H1 (cell line): ENCODE results near the gene GATB. TPM values are rescaled to one million over a fixed set of nuclear protein-coding genes. Genes with fewer than 3 reads are reported as not detected.

Experiments
- RXRA ChIP-seq: IDR thresholded peaks from 2 replicates; pipeline ENCODE4 v1.6.1; 2011; ENCODE audit warnings: low read depth, mild to moderate bottlenecking, low read length, moderate library complexity; ENCODE audit not compliant: insufficient read depth
- TBP ChIP-seq: IDR thresholded peaks from 2 replicates; pipeline ENCODE4 v1.6.1; 2011; ENCODE audit warnings: low read depth, low read length, improper control_type of control experiment
- YY1 ChIP-seq: IDR thresholded peaks from 2 replicates; pipeline ENCODE4 v1.6.1; 2011; ENCODE audit warnings: low read depth, mild to moderate bottlenecking, low read length
- polyA plus RNA-seq, 7 experiments: library from polyadenylated mRNA; depleted of rRNA in 3 of 7; stranded (reverse) in 5 of 7; unstranded in 2 of 7; fragments of >200 nt in 5 of 7; fragments of 200-250 nt in 2 of 7; gene quantifications; 1 replicate in 5 of 7; 2 replicates in 1 of 7; 4 replicates in 1 of 7; pipeline versions ENCODE4 v1.2.1 to v1.2.3, GENCODE V29; 2011 to 2013; ENCODE audit warnings: missing spikeins in 2 of 7, mixed read lengths in 2 of 7
- total RNA-seq: library from RNA; stranded (reverse); fragmentation: NEBNext Ultra II Directional; extraction: Animal tissue kit (Norgen Biotek cat#: 25700); gene quantifications from 2 replicates; pipeline ENCODE4 v1.2.1, GENCODE V29; 2021

The GATB gene
- total and polyA plus RNA-seq, 2 of the 8 experiments (the other 6 are each of a cell fraction or from before 2014, with no cell fraction given), result 15.3 to 18.0 TPM

GRCh38 chr4:151659601-151660364, 101.0 kb downstream of the GATB start (continued):
- no peak for TF ChIP-seq RXRA
- no peak for TF ChIP-seq TBP
- no peak for TF ChIP-seq YY1
